Epidermal melanocyte (primary cell): ENCODE results near the gene ELF3.
"Not testable (repeated sequence)": the region's sequence is repeated elsewhere in the genome, so short reads cannot be mapped to it uniquely, and the experiment has no call there.

Experiments used
- DNase-seq: peaks from one replicate; pipeline ENCODE4 v3.0.0; 2011; ENCODE audit warnings: low spot score; ENCODE audit not compliant: insufficient read length

Gene ELF3

GRCh38 chr1:202064889-202065312 is 54.5 kb downstream of the ELF3 start:
- not testable (repeated sequence) for DNase-seq
